ENCODE measurements around the gene NFKBIB. TPM values are rescaled to one million over a fixed set of nuclear protein-coding genes. Genes with fewer than 3 reads are reported as not detected.

The NFKBIB gene
- total RNA-seq = 10 to 100 TPM; 13.8 to 20.2 (median 16.9) TPM
- 10 to 100 TPM; 28.8 to 63.9 (median 45.8) TPM for polyA plus RNA-seq

DNA sequence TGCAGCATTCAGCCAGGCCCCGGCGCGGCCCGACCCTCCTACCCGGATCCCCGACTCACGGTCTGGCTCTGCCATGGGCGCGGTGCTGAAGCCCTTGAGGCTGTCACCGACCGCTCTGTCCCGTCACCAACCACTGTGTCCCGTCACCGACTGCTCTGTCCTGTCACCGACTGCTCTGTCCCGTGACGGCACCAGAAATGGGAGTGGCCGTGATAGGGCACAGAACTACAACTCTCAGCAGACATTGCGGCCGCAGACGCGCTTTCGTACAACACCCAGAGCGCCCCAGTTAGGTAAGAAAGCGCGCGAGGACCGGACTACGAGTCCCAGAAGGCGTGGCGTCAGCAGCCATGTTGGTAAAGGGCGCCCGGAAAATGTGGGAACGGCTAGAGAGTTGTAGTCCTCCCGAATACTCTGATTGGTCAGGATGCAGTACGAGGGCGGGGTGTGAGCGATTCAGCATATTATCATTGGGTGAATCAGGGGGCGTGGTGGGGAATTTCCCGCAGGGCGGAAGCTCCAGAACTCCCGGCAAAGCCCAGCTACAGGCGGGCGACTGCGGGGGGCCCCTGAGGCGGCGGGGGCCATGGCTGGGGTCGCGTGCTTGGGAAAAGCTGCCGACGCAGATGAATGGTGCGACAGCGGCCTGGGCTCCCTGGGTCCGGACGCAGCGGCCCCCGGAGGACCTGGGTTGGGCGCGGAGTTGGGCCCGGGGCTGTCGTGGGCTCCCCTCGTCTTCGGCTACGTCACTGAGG is at the start of gene NFKBIB, which contains the start of gene SIRT2:
Gene NFKBIB (plus strand): TSS at position 523 of the 755 bp plus-strand sequence. CDS start 64 bp downstream, at position 587.
Gene SIRT2 (minus strand): TSS at position 172 of the 755 bp plus-strand sequence. CDS start 97 bp downstream, at position 75.
- intact Hi-C loops (cut with DNase I) = loop anchor here (1.0 to 5.0 kb wide), 4 partner anchors 31 to 252 kb away; partner anchors contain the start of genes ACTN4, ECH1, MRPS12 and SARS2
- WGBS, 2 donors = 0% methylated on average over 64 of the region's 64 CpGs
- Histone ChIP-seq H3K4me3 (peak within 1 kb of the TSS; percentile 58 to 90 (median 66)), H3K27ac (peak within 1 kb of the TSS; percentile 90 to 95 (median 92)), H3K9me3 (no peaks in the 10 kb centered on the region), H3K27me3 (no peaks in the 10 kb centered on the region), H3K36me3 (peaks cover 0 to 4% (median 0%) of the 10 kb centered on the region in 4 donors), H3K4me1 (peaks cover 0 to 51% (median 37%) of the 10 kb centered on the region in 4 donors)
- TF ChIP-seq EP300 (IDR thresholded peaks at IDR 0.05) = peak in 1 of 4 donors; percentile 63
- TF ChIP-seq, protein P1, sequence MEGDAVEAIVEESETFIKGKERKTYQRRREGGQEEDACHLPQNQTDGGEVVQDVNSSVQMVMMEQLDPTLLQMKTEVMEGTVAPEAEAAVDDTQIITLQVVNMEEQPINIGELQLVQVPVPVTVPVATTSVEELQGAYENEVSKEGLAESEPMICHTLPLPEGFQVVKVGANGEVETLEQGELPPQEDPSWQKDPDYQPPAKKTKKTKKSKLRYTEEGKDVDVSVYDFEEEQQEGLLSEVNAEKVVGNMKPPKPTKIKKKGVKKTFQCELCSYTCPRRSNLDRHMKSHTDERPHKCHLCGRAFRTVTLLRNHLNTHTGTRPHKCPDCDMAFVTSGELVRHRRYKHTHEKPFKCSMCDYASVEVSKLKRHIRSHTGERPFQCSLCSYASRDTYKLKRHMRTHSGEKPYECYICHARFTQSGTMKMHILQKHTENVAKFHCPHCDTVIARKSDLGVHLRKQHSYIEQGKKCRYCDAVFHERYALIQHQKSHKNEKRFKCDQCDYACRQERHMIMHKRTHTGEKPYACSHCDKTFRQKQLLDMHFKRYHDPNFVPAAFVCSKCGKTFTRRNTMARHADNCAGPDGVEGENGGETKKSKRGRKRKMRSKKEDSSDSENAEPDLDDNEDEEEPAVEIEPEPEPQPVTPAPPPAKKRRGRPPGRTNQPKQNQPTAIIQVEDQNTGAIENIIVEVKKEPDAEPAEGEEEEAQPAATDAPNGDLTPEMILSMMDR (IDR thresholded peaks at IDR 0.05) = no peak
- TF ChIP-seq POLR2A (IDR thresholded peaks at IDR 0.05) = peak; percentile 44 to 69
- peak; percentile 73 to 95 (median 77) for TF ChIP-seq POLR2AphosphoS5 (IDR thresholded peaks at IDR 0.05)
- peak; percentile 100 for DNase-seq

DNA sequence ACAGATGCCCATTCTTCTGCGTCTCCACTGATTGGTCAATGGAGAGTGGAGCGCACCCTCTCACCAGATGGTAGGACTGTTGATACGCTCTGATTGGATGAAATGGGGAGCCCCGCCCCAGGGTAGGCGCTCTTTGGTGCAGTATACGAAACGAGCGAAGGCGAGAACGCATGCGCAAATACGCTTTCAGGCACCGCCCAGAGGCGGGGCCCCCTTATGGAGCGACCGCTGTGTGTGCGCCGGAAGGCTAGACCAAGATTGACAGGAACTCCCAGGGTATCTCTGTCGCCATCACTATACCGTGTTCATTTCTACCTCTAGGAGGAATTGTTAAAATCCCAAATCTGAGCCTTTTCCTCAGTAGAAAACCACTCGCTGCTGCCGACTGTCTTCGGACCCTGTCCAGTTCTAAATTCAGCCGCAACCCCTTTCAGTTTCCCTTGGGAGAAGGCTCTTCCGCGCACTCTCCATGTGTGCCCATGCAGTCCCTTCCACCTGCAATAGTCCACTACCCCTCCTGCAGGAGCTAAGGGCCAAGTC is 49.3 kb upstream of the NFKBIB start:
- WGBS, 2 donors = 0% methylated on average over 26 of the region's 26 CpGs
- DNase-seq = no peak
- peaks cover 0 to 54% (median 47%) of the 10 kb centered on the region in 4 donors for H3K4me1 ChIP-seq

DNA sequence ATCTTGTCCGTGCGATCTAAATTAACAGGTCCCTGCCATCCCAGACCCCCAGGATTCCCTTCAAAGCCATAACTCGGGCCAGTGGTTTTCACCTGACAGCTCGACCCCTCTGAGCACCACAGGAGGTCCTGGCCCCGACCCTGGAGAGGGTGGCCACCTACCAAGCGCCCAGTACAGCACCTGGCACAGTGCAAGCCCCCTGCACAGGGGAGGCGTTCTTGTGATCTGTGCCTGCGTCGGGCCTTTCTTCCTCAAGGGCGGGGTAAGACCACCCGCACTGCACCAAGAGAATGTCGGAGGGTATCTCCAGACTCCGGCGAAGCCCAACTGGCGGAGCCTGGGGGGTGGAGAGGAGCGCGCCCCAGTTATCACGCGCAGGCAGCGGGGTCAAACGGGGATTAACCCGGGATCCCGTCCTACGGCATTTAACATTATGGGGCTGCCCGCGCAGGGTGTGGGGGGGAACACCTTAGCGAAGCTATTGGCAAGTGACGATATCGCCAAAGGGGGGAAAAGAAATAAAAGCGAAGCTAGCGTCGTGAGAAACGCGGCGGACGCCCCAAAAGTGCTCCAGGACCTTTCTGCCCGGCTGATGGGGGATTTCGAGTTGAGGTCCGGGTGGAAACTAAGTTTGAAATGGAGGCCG is 48.7 kb upstream of the NFKBIB start:
- TF ChIP-seq POLR2AphosphoS5 (IDR thresholded peaks at IDR 0.05) (no peak), EP300 (IDR thresholded peaks at IDR 0.05) (no peak), POLR2A (IDR thresholded peaks at IDR 0.05) (no peak)
- TF ChIP-seq, protein P1 (IDR thresholded peaks at IDR 0.05) = no peak
- peaks cover 0 to 48% (median 43%) of the 10 kb centered on the region in 4 donors for H3K4me1 ChIP-seq
- intact Hi-C loops (cut with DNase I) = loop anchor here (5.0 kb wide), 1 partner anchor 204 kb away; the partner anchor contains the start of gene ACTN4
- DNase-seq = peak; percentile 80
- H3K27ac ChIP-seq = peak overlapping the region; percentile 97 to 100 (median 99)
- H3K36me3 ChIP-seq = peaks cover 10 to 17% (median 14%) of the 10 kb centered on the region in 4 donors
- H3K9me3 ChIP-seq = no peaks in the 10 kb centered on the region
- no peaks in the 10 kb centered on the region for H3K27me3 ChIP-seq
- 1% methylated on average over 40 of the region's 40 CpGs for WGBS, 2 donors
- H3K4me3 ChIP-seq = peak overlapping the region; percentile 36 to 96 (median 91)

More for the DNA sequence above, 49.3 kb upstream of the NFKBIB start:
- peaks cover 15 to 23% (median 20%) of the 10 kb centered on the region in 4 donors for H3K36me3 ChIP-seq
- peak overlapping the region; percentile 36 to 96 (median 91) for H3K4me3 ChIP-seq
- TF ChIP-seq POLR2AphosphoS5 (IDR thresholded peaks at IDR 0.05) (peak; percentile 95 to 98 (median 96)), POLR2A (IDR thresholded peaks at IDR 0.05) (peak; percentile 89 to 94), EP300 (IDR thresholded peaks at IDR 0.05) (no peak)
- TF ChIP-seq, protein P1 (IDR thresholded peaks at IDR 0.05) = peak in 3 of 4 experiments; percentile 43 to 68 (median 44)
- H3K27me3 ChIP-seq = no peaks in the 10 kb centered on the region
- intact Hi-C loops (cut with DNase I) = loop anchor here (5.0 kb wide), 1 partner anchor 203 kb away; the partner anchor contains the start of gene ACTN4
- H3K9me3 ChIP-seq = no peaks in the 10 kb centered on the region
- peak overlapping the region; percentile 97 to 100 (median 99) for H3K27ac ChIP-seq

DNA sequence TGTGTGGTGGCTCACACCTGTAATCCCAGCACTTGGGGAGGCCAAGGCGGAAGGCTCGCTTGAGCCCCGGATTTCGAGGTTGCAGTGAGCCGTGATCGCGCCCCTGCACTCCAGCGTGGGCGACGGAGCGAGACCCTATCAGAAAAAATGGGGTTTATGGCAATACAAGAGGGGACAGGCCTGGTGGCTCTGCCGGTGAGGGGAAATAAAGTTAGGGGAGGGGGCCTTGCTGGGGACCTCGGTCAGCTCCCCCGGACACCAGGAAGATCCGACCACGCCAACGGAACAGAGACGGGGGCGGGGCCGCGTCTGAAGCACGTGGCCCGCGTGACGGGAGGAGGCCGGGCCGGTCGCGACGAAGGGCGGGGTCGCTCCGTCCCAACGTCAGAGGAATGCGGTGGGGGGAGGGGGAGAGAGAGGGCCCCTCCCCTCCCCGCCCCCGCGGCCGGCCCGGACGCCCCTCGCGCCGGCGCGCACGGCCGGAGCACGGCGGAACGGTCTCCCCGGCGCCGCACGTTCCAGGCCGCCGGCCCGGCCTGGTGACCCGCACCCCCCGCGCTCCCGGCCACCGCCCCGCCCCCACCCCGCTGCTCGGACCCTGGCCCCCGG is 48.0 kb upstream of the NFKBIB start:
- H3K9me3 ChIP-seq = no peaks in the 10 kb centered on the region
- DNase-seq = peak; percentile 98
- peak overlapping the region; percentile 97 to 100 (median 99) for H3K27ac ChIP-seq
- H3K4me3 ChIP-seq = peak overlapping the region; percentile 85 to 96 (median 91)
- peaks cover 0 to 41% (median 37%) of the 10 kb centered on the region in 4 donors for H3K4me1 ChIP-seq
- TF ChIP-seq, protein P1 (IDR thresholded peaks at IDR 0.05) = no peak
- TF ChIP-seq POLR2A (IDR thresholded peaks at IDR 0.05) (peak; percentile 60 to 78), EP300 (IDR thresholded peaks at IDR 0.05) (peak in 2 of 4 donors; percentile 42 to 87), POLR2AphosphoS5 (IDR thresholded peaks at IDR 0.05) (peak; percentile 82 to 97 (median 94))
- no peaks in the 10 kb centered on the region for H3K27me3 ChIP-seq
- intact Hi-C loops (cut with DNase I) = loop anchor here (1.0 to 5.0 kb wide), 3 partner anchors 17 to 204 kb away; partner anchors contain the start of genes ACTN4, NFKBIB and SIRT2
- 1 to 2% methylated on average over 62 to 67 of the region's 67 CpGs for WGBS, 2 donors
- H3K36me3 ChIP-seq = peaks cover 4 to 10% (median 8%) of the 10 kb centered on the region in 4 donors
